GM10266 (cell line): ENCODE measurements around the gene SLC24A3.

Experiments
- DNase-seq: peaks from one replicate; pipeline ENCODE4 v3.0.0; 2012; ENCODE audit errors: extremely low spot score
- CTCF ChIP-seq: IDR thresholded peaks from 2 replicates; pipeline ENCODE4 v1.5.1; 2012; ENCODE audit warnings: mild to moderate bottlenecking, low read depth; ENCODE audit not compliant: control insufficient read depth, insufficient read depth; ENCODE audit errors: missing control alignments

Gene SLC24A3

GRCh38 chr20:19725814-19726525 lies 513.5 kb downstream of the SLC24A3 start:
- TF ChIP-seq CTCF, result no peak
- no peak for DNase-seq

GRCh38 chr20:19727251-19727847 lies 514.9 kb downstream of the SLC24A3 start:
- TF ChIP-seq CTCF, result no peak
- DNase-seq, result no peak

- DNase-seq, result no peak
- TF ChIP-seq CTCF, result no peak
Measured at GRCh38 chr20:19729672-19730071, 517.2 kb downstream of the SLC24A3 start.

- DNase-seq, result no peak
- no peak for TF ChIP-seq CTCF
Measured at GRCh38 chr20:19730706-19731105, 518.3 kb downstream of the SLC24A3 start.

- TF ChIP-seq CTCF, result no peak
- DNase-seq, result no peak
Measured at GRCh38 chr20:19734811-19735210, 522.4 kb downstream of the SLC24A3 start.

- DNase-seq, result no peak
- TF ChIP-seq CTCF, result no peak
Measured at GRCh38 chr20:19735446-19735845, 523.0 kb downstream of the SLC24A3 start.

GRCh38 chr20:19737025-19737424 lies 524.6 kb downstream of the SLC24A3 start:
- no peak for DNase-seq
- TF ChIP-seq CTCF, result no peak
